SH-SY5Y (cell line): Measurements from ENCODE around the gene KNL1.

Experiments
- GATA2 ChIP-seq: IDR thresholded peaks from 2 replicates; pipeline ENCODE4 v1.6.1; 2011; ENCODE audit warnings: mild to moderate bottlenecking, low read depth, low read length
- GATA3 ChIP-seq: IDR thresholded peaks from 2 replicates; pipeline ENCODE4 v1.6.1; 2011; ENCODE audit warnings: low read depth, mild to moderate bottlenecking, low read length, moderate library complexity

Gene KNL1

GRCh38 chr15:40688932-40689799, 95.1 kb downstream of the KNL1 start:
- TF ChIP-seq GATA2 (no peak), GATA3 (no peak)

GRCh38 chr15:40691737-40692136, 97.7 kb downstream of the KNL1 start:
- TF ChIP-seq GATA2 (no peak), GATA3 (no peak)

DNA sequence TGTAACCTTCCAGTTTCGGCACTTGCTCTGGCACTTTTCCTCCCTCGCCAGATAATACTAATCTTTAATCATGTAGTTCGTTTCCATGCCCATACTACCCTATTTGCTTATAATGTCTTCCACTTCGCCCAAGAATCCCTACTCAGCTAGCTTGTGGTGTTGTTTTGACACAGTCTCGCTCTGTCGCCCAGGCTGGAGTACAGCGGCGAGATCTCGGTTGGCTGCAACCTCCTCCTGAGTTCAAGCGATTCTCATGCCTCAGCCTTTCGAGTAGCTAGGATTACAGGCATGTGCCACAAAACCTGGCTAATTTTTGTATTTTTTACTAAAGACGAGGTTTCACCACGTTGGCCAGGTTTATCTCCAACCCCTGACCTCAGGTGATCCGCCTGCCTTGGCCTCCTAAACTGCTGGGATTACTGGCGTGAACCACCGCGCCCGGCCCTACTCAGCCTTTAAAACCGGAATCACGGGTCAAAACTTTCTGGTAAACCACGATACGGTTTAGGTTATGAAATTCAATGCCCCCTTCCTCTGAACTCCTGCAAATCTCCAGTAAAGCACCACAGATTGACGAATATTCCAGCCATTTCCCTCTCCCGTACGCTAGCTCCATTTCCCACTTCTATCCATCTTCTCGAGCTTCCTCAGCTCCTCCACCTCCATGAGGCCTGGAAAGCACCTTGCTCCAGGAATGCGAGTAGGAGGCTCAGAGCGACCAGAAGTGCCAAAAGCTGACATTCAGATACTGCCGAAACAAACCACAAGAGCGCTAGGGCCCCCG, 100.0 kb downstream of the KNL1 start:
- no peak for TF ChIP-seq GATA2
- no peak for TF ChIP-seq GATA3

GRCh38 chr15:40694688-40695468, 100.8 kb downstream of the KNL1 start, which contains the start of gene RAD51:
Gene RAD51, plus strand, starts transcription at chr15:40695174. Its CDS starts 3,585 bp downstream, at chr15:40698759.
- TF ChIP-seq GATA2 (no peak), GATA3 (no peak)

GRCh38 chr15:40695469-40695890, 101.4 kb downstream of the KNL1 start:
- TF ChIP-seq GATA2 = no peak
- no peak for TF ChIP-seq GATA3

DNA sequence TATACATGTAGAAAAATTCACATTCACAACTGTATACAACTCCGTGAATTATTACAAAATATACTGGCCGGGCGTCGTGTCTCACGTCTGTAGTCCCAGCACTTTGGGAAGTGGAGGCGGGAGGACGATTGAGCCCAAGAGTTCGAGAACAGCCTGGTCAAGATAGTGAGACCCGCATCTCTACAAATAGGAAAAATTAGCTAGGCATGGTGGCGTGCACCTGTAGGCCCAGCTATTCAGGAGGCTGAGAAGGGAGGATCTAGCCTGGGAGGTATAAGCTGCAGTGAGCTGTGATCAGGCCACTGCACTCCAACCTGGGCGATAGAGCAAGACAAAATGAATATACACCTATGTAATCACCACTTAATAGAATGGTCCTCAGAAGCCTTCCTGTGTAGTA, 102.2 kb downstream of the KNL1 start:
- TF ChIP-seq GATA2 = no peak
- no peak for TF ChIP-seq GATA3

DNA sequence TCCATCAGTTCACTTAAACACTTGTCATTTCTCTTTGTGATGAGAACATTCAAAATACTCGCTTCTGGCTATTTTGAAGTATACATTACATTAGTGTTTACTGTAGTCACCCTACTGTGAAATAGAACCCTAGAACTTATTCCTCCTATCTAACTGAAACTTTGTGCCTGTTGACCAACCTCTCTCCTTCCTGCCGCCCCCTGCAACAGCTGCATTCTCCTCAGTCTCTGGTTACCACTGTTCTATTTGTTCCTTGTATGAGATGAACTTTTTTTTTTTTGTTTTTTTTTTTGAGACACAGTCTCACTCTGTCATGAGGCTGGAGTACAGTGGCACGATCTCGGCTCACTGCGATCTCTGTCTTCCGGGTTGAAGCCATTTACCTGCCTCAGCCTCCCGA, 103.9 kb downstream of the KNL1 start:
- TF ChIP-seq GATA2 (no peak), GATA3 (no peak)

DNA sequence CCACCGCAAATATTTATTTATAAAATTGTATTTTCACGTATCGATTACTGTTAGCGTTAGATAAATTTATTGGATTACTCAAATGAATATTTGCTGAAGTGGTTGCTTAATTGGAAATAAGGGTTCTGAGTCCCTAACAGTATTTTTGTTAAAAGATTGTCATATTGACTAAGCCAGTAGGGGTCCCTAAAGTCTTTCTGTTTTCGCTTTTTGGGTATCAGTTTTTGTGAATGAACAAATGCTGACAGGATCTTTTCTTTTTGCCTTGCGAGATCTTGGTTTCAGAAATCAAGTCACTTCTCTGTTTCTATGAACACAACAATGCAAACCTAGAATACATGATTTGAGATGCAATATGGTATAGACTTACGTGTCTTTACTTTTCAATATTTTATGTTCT, 108.0 kb downstream of the KNL1 start:
- no peak for TF ChIP-seq GATA3
- TF ChIP-seq GATA2 = no peak

DNA sequence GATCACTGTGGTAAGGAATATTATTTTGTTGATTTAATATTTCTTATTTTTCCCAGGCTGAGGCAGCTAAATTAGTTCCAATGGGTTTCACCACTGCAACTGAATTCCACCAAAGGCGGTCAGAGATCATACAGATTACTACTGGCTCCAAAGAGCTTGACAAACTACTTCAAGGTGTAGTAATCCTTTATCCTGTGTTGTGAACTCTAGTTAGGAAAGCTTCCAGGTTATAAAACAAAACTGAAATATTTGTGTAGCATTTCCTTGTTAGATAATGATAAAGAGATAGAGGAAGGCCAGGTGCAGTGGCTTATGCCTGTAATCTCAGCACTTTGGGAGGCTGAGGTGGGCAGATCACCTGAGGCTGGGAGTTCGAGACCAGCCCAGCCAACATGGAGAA, 112.1 kb downstream of the KNL1 start:
- no peak for TF ChIP-seq GATA2
- no peak for TF ChIP-seq GATA3
